Tibial artery (tissue), 4 donors: ENCODE data around the gene CHRNB2.
A peak's percentile ranks its signal among the peaks of the same experiment; 100 is the strongest.

ENCODE experiments used
- DNase-seq, 2 donors: peaks; one replicate each; pipeline ENCODE4 v3.0.0-alpha.2; 2019
- H3K27ac ChIP-seq, 2 donors: fragments of 200-600 bp; sonication (generic) in 1 of 2; 1 replicate in 1 of 2; 2 replicates in 1 of 2; pipeline ENCODE4 v1.5.1; 2018 to 2019; ENCODE audit warnings: mild to moderate bottlenecking in 1 of 2
- H3K27me3 ChIP-seq, 2 donors: fragments of 200-600 bp; sonication (generic) in 1 of 2; one replicate each; pipeline versions ENCODE4 v1.5.1 to v1.6.0; 2016 to 2019
- H3K36me3 ChIP-seq, 3 donors: fragments of 200-600 bp; sonication (generic) in 2 of 3; one replicate each; pipeline ENCODE4 v1.5.1; 2016 to 2019; ENCODE audit warnings: mild to moderate bottlenecking in 2 of 3
- H3K4me1 ChIP-seq, 4 donors: fragments of 200-600 bp; sonication (generic) in 2 of 4; 1 replicate in 3 of 4; 2 replicates in 1 of 4; pipeline ENCODE4 v1.5.1; 2016 to 2019
- H3K4me3 ChIP-seq, 2 donors: fragments of 200-600 bp; sonication (generic) in 1 of 2; 1 replicate in 1 of 2; 2 replicates in 1 of 2; pipeline ENCODE4 v1.5.1; 2018 to 2019; ENCODE audit warnings: mild to moderate bottlenecking in 2 of 2
- H3K9me3 ChIP-seq, 3 donors: fragments of 200-600 bp; sonication (generic) in 1 of 3; one replicate each; pipeline ENCODE4 v1.5.1; 2016 to 2019
- CTCF ChIP-seq, 2 experiments: fragments of 200-600 bp in 1 of 2; fragments of 450-650 bp in 1 of 2; IDR thresholded peaks; one replicate each; pipeline ENCODE4 v1.5.1; 2017 to 2019; ENCODE audit warnings: antibody characterized with exemption in 2 of 2, mild to moderate bottlenecking in 1 of 2, moderate library complexity in 1 of 2
- intact Hi-C: fragments of 100-400 bp; cut with DNase I; formaldehyde crosslinking; loops from one replicate; pipeline ENCODE4 v1.15.0; 2023; ENCODE audit warnings: low total_unique reads

Gene CHRNB2

GRCh38 chr1:154582885-154583284 lies 15.3 kb downstream of the CHRNB2 start:
- Histone ChIP-seq H3K36me3 (peaks cover 67 to 100% (median 89%) of the 10 kb centered on the region in 3 donors), H3K4me3 (no peak overlapping the region), H3K27ac (no peak overlapping the region), H3K27me3 (no peaks in the 10 kb centered on the region), H3K9me3 (no peaks in the 10 kb centered on the region), H3K4me1 (no peaks in the 10 kb centered on the region)
- intact Hi-C loops = no loop called here
- no peak for TF ChIP-seq CTCF (IDR thresholded peaks at IDR 0.05)
- peak in 1 of 2 donors; percentile 35 for DNase-seq

- Histone ChIP-seq H3K4me3 (no peak overlapping the region), H3K36me3 (peaks cover 76 to 100% (median 98%) of the 10 kb centered on the region in 3 donors), H3K27ac (no peak overlapping the region), H3K27me3 (no peaks in the 10 kb centered on the region), H3K4me1 (no peaks in the 10 kb centered on the region), H3K9me3 (no peaks in the 10 kb centered on the region)
- intact Hi-C loops = no loop called here
- no peak for TF ChIP-seq CTCF (IDR thresholded peaks at IDR 0.05)
- peak in 1 of 2 donors; percentile 39 for DNase-seq
These were observed 16.2 kb downstream of the CHRNB2 start for GRCh38 chr1:154583773-154584172.

- TF ChIP-seq CTCF (IDR thresholded peaks at IDR 0.05) = no peak
- H3K36me3 ChIP-seq = peaks cover 83 to 100% (median 98%) of the 10 kb centered on the region in 3 donors
- no peaks in the 10 kb centered on the region for H3K4me1 ChIP-seq
- intact Hi-C loops = no loop called here
- no peaks in the 10 kb centered on the region for H3K9me3 ChIP-seq
- H3K27ac ChIP-seq = no peak overlapping the region
- H3K27me3 ChIP-seq = no peaks in the 10 kb centered on the region
- peak in 1 of 2 donors; percentile 6 for DNase-seq
- no peak overlapping the region for H3K4me3 ChIP-seq
These were observed 16.9 kb downstream of the CHRNB2 start for GRCh38 chr1:154584267-154584994.

GRCh38 chr1:154586231-154586630 lies 18.7 kb downstream of the CHRNB2 start:
- no peak for DNase-seq
- no peak for TF ChIP-seq CTCF (IDR thresholded peaks at IDR 0.05)
- H3K36me3 ChIP-seq = peaks cover 94 to 100% (median 98%) of the 10 kb centered on the region in 3 donors
- H3K4me3 ChIP-seq = no peak overlapping the region
- H3K9me3 ChIP-seq = no peaks in the 10 kb centered on the region
- H3K4me1 ChIP-seq = no peaks in the 10 kb centered on the region
- intact Hi-C loops = no loop called here
- no peaks in the 10 kb centered on the region for H3K27me3 ChIP-seq
- H3K27ac ChIP-seq = no peak overlapping the region

- Histone ChIP-seq H3K27me3 (no peaks in the 10 kb centered on the region), H3K4me3 (no peak overlapping the region), H3K4me1 (no peaks in the 10 kb centered on the region), H3K9me3 (no peaks in the 10 kb centered on the region), H3K27ac (no peak overlapping the region), H3K36me3 (peaks cover 96 to 100% (median 100%) of the 10 kb centered on the region in 3 donors)
- DNase-seq = no peak
- TF ChIP-seq CTCF (IDR thresholded peaks at IDR 0.05) = no peak
- intact Hi-C loops = no loop called here
These were observed 19.1 kb downstream of the CHRNB2 start for GRCh38 chr1:154586641-154587040.
